ENCODE measurements around the gene LINS1. TPM values are rescaled to one million over a fixed set of nuclear protein-coding genes. Genes with fewer than 3 reads are reported as not detected.

LINS1 gene
- total RNA-seq, 1 experiment from 2014 or later = 25.2 TPM

DNA sequence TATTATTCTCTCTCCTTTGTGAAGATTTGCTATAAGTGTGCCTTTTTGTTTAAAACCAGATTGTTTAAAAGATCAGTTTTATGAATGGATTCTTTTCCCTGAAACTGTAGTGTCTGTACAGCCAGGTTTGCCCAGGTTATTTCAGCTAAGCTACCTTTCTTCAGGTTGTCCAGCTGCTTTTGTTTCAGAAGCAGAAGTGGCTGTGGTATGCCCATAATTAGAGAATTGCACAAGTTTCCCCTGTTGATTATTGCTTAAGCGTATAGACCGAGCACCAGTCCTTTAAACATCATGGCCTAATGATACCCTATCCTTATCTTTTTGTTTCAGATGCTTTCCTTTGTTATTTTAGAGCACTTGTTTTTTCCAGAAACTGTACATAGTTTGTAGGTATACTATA is 10.6 kb upstream of the LINS1 start:
- intact Hi-C loops (cut with micrococcal nuclease; ENCODE audit: unreplicated experiment) = no loop called here
- Mint-ChIP-seq H3K9me3 (ENCODE audit: low read depth, unreplicated experiment) (no peaks in the 10 kb centered on the region), H3K27me3 (ENCODE audit: unreplicated experiment) (no peaks in the 10 kb centered on the region), H3K27ac (ENCODE audit: unreplicated experiment) (no peak overlapping the region), H3K4me3 (ENCODE audit: low read depth, unreplicated experiment) (no peak overlapping the region), H3K36me3 (ENCODE audit: insufficient read depth, unreplicated experiment) (peaks cover 46% of the 10 kb centered on the region), H3K4me1 (ENCODE audit: low read depth, unreplicated experiment) (no peaks in the 10 kb centered on the region)
- TF ChIP-seq CTCF (IDR thresholded peaks at IDR 0.05; ENCODE audit: unreplicated experiment) = no peak
- DNase-seq = no peak
- no TSS peak for BruUV-seq (replicated peaks)
- CTCF ChIA-PET = no interaction called here

DNA sequence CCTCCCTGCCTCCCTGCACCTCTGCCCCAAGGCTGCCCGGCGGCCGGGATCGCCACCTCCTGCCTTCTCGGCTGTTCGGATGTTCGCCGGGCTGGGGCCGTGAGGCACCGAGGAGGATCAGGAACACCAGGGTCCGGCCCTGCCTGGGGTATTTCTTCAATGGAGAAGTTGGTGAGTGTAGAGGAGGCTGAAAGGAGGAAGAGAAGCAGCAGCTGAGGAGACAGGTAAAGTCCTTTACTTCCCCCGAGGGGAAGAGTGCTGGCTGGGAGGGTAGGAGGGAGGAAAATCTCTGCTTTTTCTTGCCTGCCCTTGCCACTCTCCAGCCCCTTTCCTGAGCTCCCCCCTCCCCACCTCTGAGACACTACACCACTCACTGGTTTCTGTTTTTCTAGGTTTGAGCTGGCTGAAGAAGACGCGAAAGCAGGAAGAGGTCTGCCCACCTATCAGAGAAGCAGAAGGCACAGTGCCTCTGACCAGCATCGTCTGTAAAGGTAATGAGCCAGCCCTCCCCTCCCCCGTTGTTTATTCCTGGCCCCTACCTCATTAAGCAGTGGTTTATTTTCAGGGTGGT is 924 bp upstream of the LINS1 start:
- TF ChIP-seq CTCF (IDR thresholded peaks at IDR 0.05; ENCODE audit: unreplicated experiment) = no peak
- CTCF ChIA-PET = interaction anchor here (0.7 to 1.4 kb wide), 6 partner anchors 30 to 404 kb away, joined by 3 to 4 read pairs (median 4); no protein-coding TSS in a partner anchor
- no peak overlapping the region for H3K4me3 Mint-ChIP-seq (ENCODE audit: low read depth, unreplicated experiment)
- peaks cover 18% of the 10 kb centered on the region for H3K36me3 Mint-ChIP-seq (ENCODE audit: insufficient read depth, unreplicated experiment)
- no peaks in the 10 kb centered on the region for H3K9me3 Mint-ChIP-seq (ENCODE audit: low read depth, unreplicated experiment)
- BruUV-seq (replicated peaks) = no TSS peak
- peak overlapping the region; percentile 93 for H3K27ac Mint-ChIP-seq (ENCODE audit: unreplicated experiment)
- no peaks in the 10 kb centered on the region for H3K27me3 Mint-ChIP-seq (ENCODE audit: unreplicated experiment)
- intact Hi-C loops (cut with micrococcal nuclease; ENCODE audit: unreplicated experiment) = no loop called here
- DNase-seq = peak; percentile 68
- peaks cover 32% of the 10 kb centered on the region for H3K4me1 Mint-ChIP-seq (ENCODE audit: low read depth, unreplicated experiment)

DNA sequence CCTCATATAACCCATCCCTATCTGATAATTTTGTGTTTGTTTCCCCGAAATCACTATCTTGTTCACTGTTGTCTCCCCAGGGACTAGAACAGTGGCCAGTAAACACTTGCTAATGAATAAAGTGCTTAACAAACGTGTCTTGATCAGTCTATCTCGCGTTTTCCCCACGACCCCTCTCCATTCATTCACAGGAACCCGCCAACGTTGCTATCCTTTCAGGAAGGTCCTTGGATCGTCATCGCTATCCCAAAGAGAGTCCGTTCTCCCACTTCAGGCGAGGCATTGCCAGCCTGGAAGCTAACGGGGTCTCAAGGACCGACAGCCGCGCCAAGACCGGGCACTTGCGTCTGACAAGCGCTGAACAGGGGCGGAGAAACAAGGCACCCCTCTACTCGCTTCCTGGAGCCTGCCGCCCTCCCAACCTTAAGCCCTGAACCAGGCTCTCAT is 344 bp downstream of the LINS1 start:
- no peak for DNase-seq
- Mint-ChIP-seq H3K27me3 (ENCODE audit: unreplicated experiment) (no peaks in the 10 kb centered on the region), H3K9me3 (ENCODE audit: low read depth, unreplicated experiment) (no peaks in the 10 kb centered on the region), H3K36me3 (ENCODE audit: insufficient read depth, unreplicated experiment) (peaks cover 14% of the 10 kb centered on the region), H3K4me3 (ENCODE audit: low read depth, unreplicated experiment) (no peak overlapping the region), H3K27ac (ENCODE audit: unreplicated experiment) (no peak overlapping the region), H3K4me1 (ENCODE audit: low read depth, unreplicated experiment) (peaks cover 40% of the 10 kb centered on the region)
- TSS peak; percentile 36 for BruUV-seq (replicated peaks)
- intact Hi-C loops (cut with micrococcal nuclease; ENCODE audit: unreplicated experiment) = no loop called here
- CTCF ChIA-PET = interaction anchor here (0.9 to 1.4 kb wide), 5 partner anchors 29 to 405 kb away, joined by 3 to 5 read pairs (median 4); no protein-coding TSS in a partner anchor
- no peak for TF ChIP-seq CTCF (IDR thresholded peaks at IDR 0.05; ENCODE audit: unreplicated experiment)

GRCh38 chr15:100601163-100601562 is 821 bp downstream of the LINS1 start:
- intact Hi-C loops (cut with micrococcal nuclease; ENCODE audit: unreplicated experiment) = no loop called here

More at GRCh38 chr15:100601163-100601562, 821 bp downstream of the LINS1 start:
- Mint-ChIP-seq H3K4me3 (ENCODE audit: low read depth, unreplicated experiment) (no peak overlapping the region), H3K4me1 (ENCODE audit: low read depth, unreplicated experiment) (peaks cover 40% of the 10 kb centered on the region), H3K27ac (ENCODE audit: unreplicated experiment) (no peak overlapping the region), H3K36me3 (ENCODE audit: insufficient read depth, unreplicated experiment) (peaks cover 9% of the 10 kb centered on the region), H3K27me3 (ENCODE audit: unreplicated experiment) (no peaks in the 10 kb centered on the region), H3K9me3 (ENCODE audit: low read depth, unreplicated experiment) (no peaks in the 10 kb centered on the region)
- no peak for TF ChIP-seq CTCF (IDR thresholded peaks at IDR 0.05; ENCODE audit: unreplicated experiment)
- CTCF ChIA-PET = no interaction called here
- BruUV-seq (replicated peaks) = no TSS peak
- peak; percentile 12 for DNase-seq
